DND-41 (cell line): ENCODE results near the gene ITPR3.

ENCODE experiments used
- ATAC-seq: fragments of 200-7000 bp; cut with Tn5 transposase; 3 replicates; pipeline ENCODE4 v1.9.1; 2021; ENCODE audit warnings: low read depth; ENCODE audit not compliant: insufficient read depth
- DNase-seq: peaks from one replicate; pipeline ENCODE4 v3.0.0-alpha.2; 2020
- H2AFZ ChIP-seq: 2 replicates; pipeline ENCODE4 v1.6.0; 2012; ENCODE audit warnings: low read depth, low read length
- H3K27ac ChIP-seq: 2 replicates; pipeline ENCODE4 v1.5.1; 2012; ENCODE audit warnings: low read length, inconsistent platforms
- H3K27me3 ChIP-seq: fragments of 200-600 bp; sonication (generic); 2 replicates; pipeline ENCODE4 v1.6.0; 2012; ENCODE audit warnings: low read length, mild to moderate bottlenecking, inconsistent platforms; ENCODE audit not compliant: insufficient read depth, poor library complexity
- H3K36me3 ChIP-seq: 2 replicates; pipeline ENCODE4 v1.5.1; 2012; ENCODE audit warnings: low read length, inconsistent platforms; ENCODE audit not compliant: insufficient read depth
- H3K4me1 ChIP-seq: 2 replicates; pipeline ENCODE4 v1.5.1; 2012; ENCODE audit warnings: mild to moderate bottlenecking, low read length; ENCODE audit not compliant: insufficient read depth
- H3K4me2 ChIP-seq: 2 replicates; pipeline ENCODE4 v1.6.0; 2012; ENCODE audit warnings: mild to moderate bottlenecking, moderate library complexity, low read length, inconsistent platforms; ENCODE audit not compliant: insufficient read depth
- H3K4me3 ChIP-seq, 2 experiments: fragments of 200-600 bp in 1 of 2; shearing (Covaris generic) in 1 of 2; 2 replicates each; pipeline ENCODE4 v1.5.1; 2012 to 2016; ENCODE audit warnings: inconsistent platforms in 2 of 2, low read length in 2 of 2, mild to moderate bottlenecking in 2 of 2, low read depth in 1 of 2, moderate library complexity in 1 of 2
- H3K79me2 ChIP-seq: 2 replicates; pipeline ENCODE4 v1.6.0; 2012; ENCODE audit warnings: low read length, inconsistent platforms; ENCODE audit not compliant: insufficient read depth
- H3K9ac ChIP-seq: 2 replicates; pipeline ENCODE4 v1.6.0; 2012; ENCODE audit warnings: low read depth, mild to moderate bottlenecking, inconsistent platforms, low read length, moderate library complexity
- H3K9me3 ChIP-seq: 2 replicates; pipeline ENCODE4 v1.5.1; 2012; ENCODE audit warnings: low read length, moderate library complexity, mild to moderate bottlenecking, inconsistent platforms; ENCODE audit not compliant: insufficient read depth, severe bottlenecking
- H4K20me1 ChIP-seq: 2 replicates; pipeline ENCODE4 v1.6.0; 2012; ENCODE audit warnings: low read length; ENCODE audit not compliant: insufficient read depth
- EZH2 ChIP-seq: IDR thresholded peaks from 3 replicates; pipeline ENCODE4 v1.6.1; 2012; ENCODE audit warnings: borderline replicate concordance, low read depth, mild to moderate bottlenecking, moderate library complexity, low read length, inconsistent platforms; ENCODE audit not compliant: severe bottlenecking
- TF ChIP-seq, protein P1 (sequence below): IDR thresholded peaks from 2 replicates; pipeline ENCODE4 v1.5.1; 2012; ENCODE audit warnings: borderline replicate concordance, low read length, moderate library complexity, mild to moderate bottlenecking; ENCODE audit not compliant: poor library complexity, severe bottlenecking; ENCODE audit errors: extremely low read depth

The ITPR3 gene

DNA sequence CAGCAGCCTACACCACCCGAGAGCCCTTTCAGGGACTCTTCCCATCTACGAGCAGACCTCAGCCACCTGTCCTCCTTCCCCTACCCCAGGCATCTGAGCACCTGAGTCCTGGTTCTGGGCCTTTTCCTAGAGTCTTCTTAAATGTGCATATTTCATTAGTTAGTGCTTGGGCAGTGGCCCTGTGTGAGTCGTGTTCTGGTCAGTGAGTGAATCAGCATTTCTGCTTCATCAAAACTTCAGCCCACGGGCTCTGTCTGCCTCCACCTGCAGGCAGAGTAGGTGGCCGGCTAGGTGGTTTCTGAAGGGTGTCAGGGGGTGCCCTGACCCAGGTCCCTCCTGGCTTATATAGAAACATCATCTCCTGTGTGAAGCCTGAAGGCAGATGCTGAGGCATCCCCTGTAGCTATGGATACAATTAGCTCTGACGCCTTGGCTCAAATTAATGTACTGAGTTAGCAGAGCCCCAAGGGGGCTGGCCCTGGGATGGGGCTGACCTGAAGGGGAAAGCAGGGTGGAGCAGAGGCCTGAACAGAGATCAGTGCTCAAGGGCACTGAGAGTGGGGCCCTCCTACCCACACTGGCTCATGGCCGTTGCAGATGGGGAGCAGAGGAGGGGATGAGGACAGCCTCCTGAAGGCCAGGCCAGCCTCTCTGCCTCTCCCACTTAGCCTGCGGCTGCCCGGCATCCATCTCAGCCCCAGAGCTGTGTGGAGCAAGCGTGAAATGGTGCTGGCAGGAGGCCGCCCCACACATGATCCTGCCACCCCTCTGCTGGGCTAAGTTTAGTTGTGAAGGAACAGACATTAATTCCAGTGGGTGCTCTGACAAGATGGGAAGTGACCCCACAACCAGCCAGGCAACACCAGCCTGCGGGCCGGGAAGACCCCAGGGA lies 111.9 kb downstream of the ITPR3 start:
- no peaks in the 10 kb centered on the region for H3K27me3 ChIP-seq
- no peak overlapping the region for H3K9ac ChIP-seq
- H2AFZ ChIP-seq: no peak overlapping the region
- no peaks in the 10 kb centered on the region for H3K9me3 ChIP-seq
- no peaks in the 10 kb centered on the region for H4K20me1 ChIP-seq
- ATAC-seq: no peak
- no peaks in the 10 kb centered on the region for H3K79me2 ChIP-seq
- no peak overlapping the region for H3K4me2 ChIP-seq
- no peaks in the 10 kb centered on the region for H3K36me3 ChIP-seq
- DNase-seq: no peak
- H3K4me1 ChIP-seq: no peaks in the 10 kb centered on the region
- TF ChIP-seq, protein P1, sequence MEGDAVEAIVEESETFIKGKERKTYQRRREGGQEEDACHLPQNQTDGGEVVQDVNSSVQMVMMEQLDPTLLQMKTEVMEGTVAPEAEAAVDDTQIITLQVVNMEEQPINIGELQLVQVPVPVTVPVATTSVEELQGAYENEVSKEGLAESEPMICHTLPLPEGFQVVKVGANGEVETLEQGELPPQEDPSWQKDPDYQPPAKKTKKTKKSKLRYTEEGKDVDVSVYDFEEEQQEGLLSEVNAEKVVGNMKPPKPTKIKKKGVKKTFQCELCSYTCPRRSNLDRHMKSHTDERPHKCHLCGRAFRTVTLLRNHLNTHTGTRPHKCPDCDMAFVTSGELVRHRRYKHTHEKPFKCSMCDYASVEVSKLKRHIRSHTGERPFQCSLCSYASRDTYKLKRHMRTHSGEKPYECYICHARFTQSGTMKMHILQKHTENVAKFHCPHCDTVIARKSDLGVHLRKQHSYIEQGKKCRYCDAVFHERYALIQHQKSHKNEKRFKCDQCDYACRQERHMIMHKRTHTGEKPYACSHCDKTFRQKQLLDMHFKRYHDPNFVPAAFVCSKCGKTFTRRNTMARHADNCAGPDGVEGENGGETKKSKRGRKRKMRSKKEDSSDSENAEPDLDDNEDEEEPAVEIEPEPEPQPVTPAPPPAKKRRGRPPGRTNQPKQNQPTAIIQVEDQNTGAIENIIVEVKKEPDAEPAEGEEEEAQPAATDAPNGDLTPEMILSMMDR: no peak
- no peak for TF ChIP-seq EZH2
- H3K4me3 ChIP-seq: no peak overlapping the region
- H3K27ac ChIP-seq: no peak overlapping the region

DNA sequence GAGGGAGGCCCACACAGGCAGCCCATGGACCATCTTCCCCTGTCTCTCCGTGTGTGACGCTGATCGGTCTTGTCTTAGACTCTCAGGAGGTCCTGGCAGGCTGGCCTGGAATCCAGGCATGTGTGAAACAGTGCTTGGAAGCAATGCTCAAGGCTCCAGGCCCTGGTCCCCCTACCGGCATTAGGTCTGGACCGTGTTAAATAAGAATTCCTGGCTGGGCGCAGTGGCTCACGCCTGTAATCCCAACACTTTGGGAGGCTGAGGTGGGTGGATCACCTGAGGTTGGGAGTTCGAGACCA lies 112.5 kb downstream of the ITPR3 start:
- H3K79me2 ChIP-seq: no peaks in the 10 kb centered on the region
- no peaks in the 10 kb centered on the region for H4K20me1 ChIP-seq
- no peaks in the 10 kb centered on the region for H3K36me3 ChIP-seq
- no peak for TF ChIP-seq EZH2
- TF ChIP-seq, protein P1: no peak
- no peak overlapping the region for H3K4me2 ChIP-seq
- no peak overlapping the region for H2AFZ ChIP-seq
- ATAC-seq (no peak), DNase-seq (no peak)
- no peak overlapping the region for H3K9ac ChIP-seq
- no peaks in the 10 kb centered on the region for H3K4me1 ChIP-seq
- H3K27me3 ChIP-seq: no peaks in the 10 kb centered on the region
- H3K4me3 ChIP-seq: no peak overlapping the region
- H3K9me3 ChIP-seq: no peaks in the 10 kb centered on the region
- no peak overlapping the region for H3K27ac ChIP-seq

- Histone ChIP-seq H4K20me1 (peaks cover 3% of the 10 kb centered on the region; the same call in 1 of the 2 replicates), H3K27me3 (no peaks in the 10 kb centered on the region), H2AFZ (no peak overlapping the region), H3K27ac (no peak overlapping the region), H3K4me2 (no peak overlapping the region), H3K9ac (no peak overlapping the region), H3K4me3 (no peak overlapping the region), H3K79me2 (no peaks in the 10 kb centered on the region), H3K36me3 (no peaks in the 10 kb centered on the region), H3K4me1 (no peaks in the 10 kb centered on the region), H3K9me3 (no peaks in the 10 kb centered on the region)
- DNase-seq (no peak), ATAC-seq (no peak)
- no peak for TF ChIP-seq EZH2
- TF ChIP-seq, protein P1: peak; percentile 10
Measured at GRCh38 chr6:33735216-33735615, 114.1 kb downstream of the ITPR3 start.
